NCI-H128 (cell line): Measurements from ENCODE around the gene ZMYND8.
"Not testable (repeated sequence)": the region's sequence is repeated elsewhere in the genome, so short reads cannot be mapped to it uniquely, and the experiment has no call there.

Experiments
- DNase-seq: peaks from one replicate; lab custom pipeline; 2025; ENCODE audit not compliant: unreplicated experiment; lab: John Stamatoyannopoulos, UW

ZMYND8 gene

GRCh38 chr20:47251154-47252020, 105.1 kb downstream of the ZMYND8 start:
- DNase-seq = no peak

GRCh38 chr20:47250360-47250759, 106.1 kb downstream of the ZMYND8 start:
- no peak for DNase-seq

- no peak for DNase-seq
These were observed 106.6 kb downstream of the ZMYND8 start for GRCh38 chr20:47249913-47250312.

GRCh38 chr20:47248448-47248966, 108.0 kb downstream of the ZMYND8 start:
- DNase-seq = no peak

- no peak for DNase-seq
These were observed 108.5 kb downstream of the ZMYND8 start for GRCh38 chr20:47247972-47248371.

GRCh38 chr20:47246061-47246777, 110.3 kb downstream of the ZMYND8 start:
- DNase-seq = no peak

GRCh38 chr20:47245166-47245565, 111.3 kb downstream of the ZMYND8 start:
- DNase-seq = not testable (repeated sequence)

GRCh38 chr20:47244451-47244850, 112.0 kb downstream of the ZMYND8 start:
- no peak for DNase-seq

GRCh38 chr20:47243532-47244305, 112.8 kb downstream of the ZMYND8 start:
- no peak for DNase-seq

- no peak for DNase-seq
These were observed 113.5 kb downstream of the ZMYND8 start for GRCh38 chr20:47243003-47243402.

- no peak for DNase-seq
These were observed 115.1 kb downstream of the ZMYND8 start for GRCh38 chr20:47241345-47241781.

GRCh38 chr20:47240096-47240495, 116.4 kb downstream of the ZMYND8 start:
- DNase-seq = not testable (repeated sequence)

GRCh38 chr20:47239719-47240067, 116.8 kb downstream of the ZMYND8 start:
- DNase-seq = no peak

GRCh38 chr20:47238780-47239718, 117.5 kb downstream of the ZMYND8 start:
- no peak for DNase-seq

GRCh38 chr20:47237715-47238114, 118.8 kb downstream of the ZMYND8 start:
- DNase-seq = no peak

- DNase-seq = no peak
These were observed 119.9 kb downstream of the ZMYND8 start for GRCh38 chr20:47236639-47236900.

- DNase-seq = no peak
These were observed 120.5 kb downstream of the ZMYND8 start for GRCh38 chr20:47235853-47236638.

- no peak for DNase-seq
These were observed 121.4 kb downstream of the ZMYND8 start for GRCh38 chr20:47235111-47235510.

GRCh38 chr20:47233333-47234188, 122.9 kb downstream of the ZMYND8 start:
- no peak for DNase-seq
